ENCODE data around the gene CEP95.
"Not testable (repeated sequence)": the region's sequence is repeated elsewhere in the genome, so short reads cannot be mapped to it uniquely, and the experiment has no call there.

Gene CEP95

DNA sequence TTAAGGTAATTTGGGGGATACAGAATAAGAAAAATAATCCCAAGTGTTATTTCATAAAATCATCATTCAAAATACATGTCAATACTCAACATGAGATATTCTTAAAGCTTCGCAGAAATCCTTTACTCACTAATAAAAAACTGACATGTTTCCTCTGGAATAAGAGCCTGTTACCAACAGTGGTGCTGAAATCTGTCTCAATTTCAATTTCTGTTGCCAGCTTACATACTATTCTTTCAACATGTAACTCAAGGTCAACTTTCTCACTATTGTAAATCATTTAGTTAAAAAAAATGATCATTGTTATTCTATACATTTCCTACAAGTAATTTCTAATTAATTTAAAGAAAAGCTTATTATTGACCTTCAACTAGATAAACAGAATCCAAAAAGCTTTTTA is 67.9 kb downstream of the CEP95 start:
- H3K9me3 Mint-ChIP-seq = no peaks in the 10 kb centered on the region
- TF ChIP-seq, protein P1, sequence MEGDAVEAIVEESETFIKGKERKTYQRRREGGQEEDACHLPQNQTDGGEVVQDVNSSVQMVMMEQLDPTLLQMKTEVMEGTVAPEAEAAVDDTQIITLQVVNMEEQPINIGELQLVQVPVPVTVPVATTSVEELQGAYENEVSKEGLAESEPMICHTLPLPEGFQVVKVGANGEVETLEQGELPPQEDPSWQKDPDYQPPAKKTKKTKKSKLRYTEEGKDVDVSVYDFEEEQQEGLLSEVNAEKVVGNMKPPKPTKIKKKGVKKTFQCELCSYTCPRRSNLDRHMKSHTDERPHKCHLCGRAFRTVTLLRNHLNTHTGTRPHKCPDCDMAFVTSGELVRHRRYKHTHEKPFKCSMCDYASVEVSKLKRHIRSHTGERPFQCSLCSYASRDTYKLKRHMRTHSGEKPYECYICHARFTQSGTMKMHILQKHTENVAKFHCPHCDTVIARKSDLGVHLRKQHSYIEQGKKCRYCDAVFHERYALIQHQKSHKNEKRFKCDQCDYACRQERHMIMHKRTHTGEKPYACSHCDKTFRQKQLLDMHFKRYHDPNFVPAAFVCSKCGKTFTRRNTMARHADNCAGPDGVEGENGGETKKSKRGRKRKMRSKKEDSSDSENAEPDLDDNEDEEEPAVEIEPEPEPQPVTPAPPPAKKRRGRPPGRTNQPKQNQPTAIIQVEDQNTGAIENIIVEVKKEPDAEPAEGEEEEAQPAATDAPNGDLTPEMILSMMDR (IDR thresholded peaks at IDR 0.05; ENCODE audit: unreplicated experiment in 3 of 3) = no peak
- no peaks in the 10 kb centered on the region for H3K4me1 Mint-ChIP-seq
- H3K36me3 Mint-ChIP-seq (ENCODE audit: low read depth) = peaks cover 37% of the 10 kb centered on the region
- no peak overlapping the region for H3K4me3 Mint-ChIP-seq
- no peaks in the 10 kb centered on the region for H3K27me3 Mint-ChIP-seq (ENCODE audit: low read depth)
- no peak overlapping the region for H3K27ac Mint-ChIP-seq

DNA sequence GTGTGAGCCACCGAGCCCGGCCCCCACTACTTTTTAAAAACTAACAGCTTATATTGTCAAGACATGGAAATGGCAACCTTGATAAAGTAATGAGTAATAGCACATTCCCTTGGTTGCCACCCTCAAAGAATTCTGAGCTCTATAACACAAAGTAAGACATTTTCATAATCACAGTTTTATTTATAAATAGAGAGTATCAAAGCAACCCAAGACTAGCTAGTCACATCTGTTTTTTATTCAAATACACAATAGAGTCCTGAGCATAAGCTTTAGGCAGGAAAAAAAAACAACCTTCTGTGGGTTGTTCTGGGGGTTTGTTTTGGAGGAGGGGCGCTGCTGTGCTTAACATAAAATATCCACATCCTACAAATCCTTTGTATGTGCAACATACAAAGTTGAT is 68.7 kb downstream of the CEP95 start:
- no peaks in the 10 kb centered on the region for H3K27me3 Mint-ChIP-seq (ENCODE audit: low read depth)
- no peaks in the 10 kb centered on the region for H3K4me1 Mint-ChIP-seq
- peaks cover 40% of the 10 kb centered on the region for H3K36me3 Mint-ChIP-seq (ENCODE audit: low read depth)
- H3K27ac Mint-ChIP-seq = no peak overlapping the region
- TF ChIP-seq, protein P1 (IDR thresholded peaks at IDR 0.05; ENCODE audit: unreplicated experiment in 3 of 3) = no peak
- H3K4me3 Mint-ChIP-seq = no peak overlapping the region
- H3K9me3 Mint-ChIP-seq = no peaks in the 10 kb centered on the region

DNA sequence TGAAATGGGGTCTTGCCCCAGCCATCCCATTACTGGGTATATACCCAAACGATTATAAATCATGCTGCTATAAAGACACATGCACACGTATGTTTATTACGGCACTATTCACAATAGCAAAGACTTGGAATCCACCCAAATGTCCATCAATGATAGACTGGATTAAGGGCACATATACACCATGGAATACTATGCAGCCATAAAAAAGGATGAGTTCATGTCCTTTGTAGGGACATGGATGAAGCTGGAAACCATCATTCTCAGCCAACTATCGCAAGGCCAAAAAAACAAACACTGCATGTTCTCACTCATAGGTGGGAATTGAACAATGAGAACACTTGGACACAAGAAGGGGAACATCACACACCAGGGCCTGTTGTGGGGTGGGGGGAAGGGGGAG is 70.2 kb downstream of the CEP95 start:
- not testable (repeated sequence) for H3K9me3 Mint-ChIP-seq; H3K4me1 Mint-ChIP-seq; H3K4me3 Mint-ChIP-seq; H3K27ac Mint-ChIP-seq; H3K27me3 Mint-ChIP-seq (ENCODE audit: low read depth)
- peaks cover 40% of the 10 kb centered on the region for H3K36me3 Mint-ChIP-seq (ENCODE audit: low read depth)

DNA sequence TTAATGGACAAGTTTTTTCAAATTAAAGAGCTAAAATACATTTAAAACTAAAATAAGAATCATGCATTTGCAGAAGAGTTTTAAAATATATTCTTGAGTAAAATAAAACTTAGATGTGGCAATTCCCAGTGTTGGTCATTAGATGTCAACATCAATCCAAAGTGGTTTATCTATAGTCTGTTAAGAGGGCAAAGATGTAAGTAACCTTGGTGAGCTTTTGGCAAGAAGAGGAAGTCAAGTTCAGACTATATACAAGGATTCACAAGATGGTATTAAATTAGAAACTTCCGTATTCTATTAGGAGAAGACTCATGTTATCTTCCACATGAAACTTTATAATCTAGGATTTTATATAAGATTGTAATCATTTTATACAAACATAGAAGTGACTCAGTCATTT is 73.1 kb downstream of the CEP95 start:
- TF ChIP-seq, protein P1 (IDR thresholded peaks at IDR 0.05; ENCODE audit: unreplicated experiment in 3 of 3) = no peak
- no peaks in the 10 kb centered on the region for H3K27me3 Mint-ChIP-seq (ENCODE audit: low read depth)
- no peak overlapping the region for H3K27ac Mint-ChIP-seq
- no peaks in the 10 kb centered on the region for H3K9me3 Mint-ChIP-seq
- no peaks in the 10 kb centered on the region for H3K4me1 Mint-ChIP-seq
- H3K36me3 Mint-ChIP-seq (ENCODE audit: low read depth) = peaks cover 53% of the 10 kb centered on the region
- no peak overlapping the region for H3K4me3 Mint-ChIP-seq

DNA sequence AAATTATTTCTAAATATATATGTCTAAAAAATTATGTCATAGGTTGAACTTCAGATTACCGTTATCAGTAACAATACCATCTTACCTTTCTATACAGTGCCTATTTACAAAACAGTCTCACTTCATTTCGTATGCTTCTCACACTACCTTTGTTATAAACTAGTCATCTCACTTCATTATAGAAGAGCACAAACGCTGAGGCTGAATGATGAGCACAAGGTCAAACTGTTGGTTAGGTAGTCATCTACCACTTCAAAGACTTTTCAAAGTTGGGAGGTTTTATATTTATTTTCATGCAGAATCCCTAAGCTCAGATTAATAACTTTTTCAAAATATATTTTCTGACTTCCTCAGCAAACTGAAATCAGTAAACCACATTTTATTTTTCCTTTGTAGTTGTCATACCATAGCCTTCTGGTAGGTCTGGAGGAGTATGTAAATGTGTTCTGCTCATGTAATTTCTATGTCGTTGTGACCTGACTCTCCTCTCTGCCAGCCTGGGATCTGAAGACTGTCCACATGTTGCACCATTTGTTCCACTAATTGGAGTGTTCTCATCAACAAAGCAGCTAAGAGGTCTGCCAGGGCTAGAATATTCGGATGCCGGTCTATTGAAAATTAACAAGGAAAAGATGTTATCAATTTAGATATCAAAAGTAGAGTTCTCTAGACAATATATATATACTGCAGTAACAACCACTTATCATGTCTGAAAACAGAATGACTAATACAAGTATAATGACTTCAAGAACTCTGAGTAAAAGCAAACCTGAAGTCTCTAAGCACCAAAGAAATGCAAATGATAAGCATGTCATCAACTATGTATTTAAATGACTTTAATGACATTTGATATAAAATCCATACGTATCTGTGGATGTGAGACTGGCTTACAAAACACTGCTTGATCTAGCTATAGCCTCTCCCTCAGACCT is 73.9 kb downstream of the CEP95 start:
- Mint-ChIP-seq H3K27me3 (ENCODE audit: low read depth) (no peaks in the 10 kb centered on the region), H3K36me3 (ENCODE audit: low read depth) (peaks cover 50% of the 10 kb centered on the region), H3K4me1 (no peaks in the 10 kb centered on the region), H3K27ac (no peak overlapping the region), H3K4me3 (no peak overlapping the region), H3K9me3 (no peaks in the 10 kb centered on the region)
- TF ChIP-seq, protein P1 (IDR thresholded peaks at IDR 0.05; ENCODE audit: unreplicated experiment in 3 of 3) = no peak

DNA sequence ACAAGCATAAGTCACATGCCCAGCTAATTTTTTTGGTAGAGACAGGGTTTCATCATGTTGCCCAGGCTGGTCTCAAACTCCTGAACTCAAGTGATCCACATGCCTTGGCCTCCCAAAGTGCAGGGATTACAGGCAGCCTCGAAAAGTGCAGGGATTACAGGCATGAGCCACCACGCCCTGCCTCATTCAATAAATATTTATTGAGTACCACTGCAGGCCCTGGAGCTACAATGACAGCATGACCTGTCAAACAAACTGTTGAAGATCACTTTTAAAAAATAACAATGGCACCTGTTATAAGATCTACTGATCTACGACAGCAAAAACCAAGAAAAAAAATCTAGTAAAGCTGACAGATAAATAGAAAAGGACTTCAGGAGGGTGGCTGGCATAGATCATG is 76.3 kb downstream of the CEP95 start:
- Mint-ChIP-seq H3K4me3 (no peak overlapping the region), H3K9me3 (no peaks in the 10 kb centered on the region), H3K36me3 (ENCODE audit: low read depth) (peaks cover 36% of the 10 kb centered on the region), H3K4me1 (no peaks in the 10 kb centered on the region), H3K27me3 (ENCODE audit: low read depth) (no peaks in the 10 kb centered on the region), H3K27ac (no peak overlapping the region)
- TF ChIP-seq, protein P1 (IDR thresholded peaks at IDR 0.05; ENCODE audit: unreplicated experiment in 3 of 3) = no peak

Data from nephron (organoid).